ENCODE measurements around the gene ZNF776. TPM values are rescaled to one million over a fixed set of nuclear protein-coding genes. Genes with fewer than 3 reads are reported as not detected.
"Not testable (repeated sequence)": the region's sequence is repeated elsewhere in the genome, so short reads cannot be mapped to it uniquely, and the experiment has no call there.

The ZNF776 gene
- total RNA-seq, 2 donors from 2014 or later, result 5.7 to 13.1 TPM

DNA sequence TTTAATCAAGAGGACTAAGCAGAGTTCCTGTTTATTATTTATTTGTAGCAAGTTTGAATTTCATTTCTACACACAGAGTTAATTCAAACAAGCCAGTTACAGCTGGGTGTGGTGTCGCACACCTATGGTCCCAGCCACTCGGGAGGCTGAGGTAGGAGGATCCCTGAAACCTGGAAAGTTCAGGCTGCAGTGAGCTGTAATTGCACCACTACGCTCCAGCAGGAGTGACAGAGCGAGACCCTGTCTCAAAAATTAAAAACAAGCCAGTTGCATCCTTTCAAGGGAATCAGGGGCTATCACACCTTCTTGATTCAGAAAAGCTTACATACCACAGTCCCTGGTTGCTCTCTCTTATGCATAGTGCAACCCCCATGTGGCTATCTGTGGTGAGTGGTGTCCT is 42.7 kb downstream of the ZNF776 start:
- H3K4me1 Mint-ChIP-seq (ENCODE audit: low read depth in 2 of 2), result peaks cover 0 to 9% of the 10 kb centered on the region in 2 donors
- peaks cover 23% of the 10 kb centered on the region for H3K9me3 Mint-ChIP-seq
- H3K36me3 Mint-ChIP-seq, result peaks cover 49% of the 10 kb centered on the region
- H3K27ac Mint-ChIP-seq, result no peak overlapping the region
- H3K27me3 Mint-ChIP-seq, result no peaks in the 10 kb centered on the region
- H3K4me3 Mint-ChIP-seq, result no peak overlapping the region
- no peak for DNase-seq (ENCODE audit: low spot score)
- ATAC-seq, result no peak

DNA sequence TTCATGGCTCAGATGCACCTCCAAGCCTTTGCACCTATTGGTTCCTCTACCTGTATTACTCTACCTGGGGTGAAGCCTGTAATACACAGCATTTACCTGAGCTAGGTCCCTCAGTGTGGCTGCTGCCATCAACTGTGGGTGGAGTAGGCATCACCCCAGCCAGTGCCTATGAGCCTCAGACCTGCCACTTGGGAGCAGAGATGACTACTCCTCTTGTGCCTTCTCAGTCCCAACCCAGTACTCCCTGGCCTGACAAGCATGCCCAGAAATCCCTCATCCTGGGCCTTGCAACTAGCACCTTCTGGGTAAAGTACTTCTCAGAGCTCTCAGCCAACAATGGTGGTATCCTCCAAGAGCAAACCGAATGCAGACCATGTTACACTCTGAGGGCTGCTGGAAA is 50.0 kb downstream of the ZNF776 start:
- peaks cover 18% of the 10 kb centered on the region for H3K36me3 Mint-ChIP-seq
- H3K27me3 Mint-ChIP-seq; ATAC-seq; H3K4me3 Mint-ChIP-seq; H3K4me1 Mint-ChIP-seq (ENCODE audit: low read depth in 2 of 2); H3K27ac Mint-ChIP-seq; DNase-seq (ENCODE audit: low spot score); H3K9me3 Mint-ChIP-seq: not testable (repeated sequence)

DNA sequence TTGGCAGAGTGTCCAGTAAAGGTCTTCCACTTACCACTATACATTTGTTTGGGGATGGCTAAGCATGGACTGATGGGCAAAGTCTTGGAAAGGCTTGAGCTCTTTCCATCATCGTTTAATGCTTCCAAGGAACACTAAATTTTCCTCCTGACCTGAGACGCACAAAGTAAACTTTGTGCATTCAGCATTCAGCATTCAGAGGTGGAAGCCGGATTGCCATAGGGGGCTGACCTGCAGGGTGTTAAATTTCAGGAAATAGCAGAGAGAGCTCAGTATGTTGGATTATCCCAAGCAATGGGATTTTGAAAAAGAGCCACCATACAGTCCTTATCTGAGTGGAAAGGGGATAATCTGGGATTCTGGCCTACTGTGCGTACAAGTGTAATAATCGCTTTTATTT is 54.1 kb downstream of the ZNF776 start:
- no peak overlapping the region for H3K27ac Mint-ChIP-seq
- no peaks in the 10 kb centered on the region for H3K9me3 Mint-ChIP-seq
- peaks cover 14 to 15% of the 10 kb centered on the region in 2 donors for H3K4me1 Mint-ChIP-seq (ENCODE audit: low read depth in 2 of 2)
- H3K4me3 Mint-ChIP-seq, result no peak overlapping the region
- no peaks in the 10 kb centered on the region for H3K27me3 Mint-ChIP-seq
- ATAC-seq (no peak), DNase-seq (ENCODE audit: low spot score) (no peak)
- H3K36me3 Mint-ChIP-seq, result peaks cover 7% of the 10 kb centered on the region

DNA sequence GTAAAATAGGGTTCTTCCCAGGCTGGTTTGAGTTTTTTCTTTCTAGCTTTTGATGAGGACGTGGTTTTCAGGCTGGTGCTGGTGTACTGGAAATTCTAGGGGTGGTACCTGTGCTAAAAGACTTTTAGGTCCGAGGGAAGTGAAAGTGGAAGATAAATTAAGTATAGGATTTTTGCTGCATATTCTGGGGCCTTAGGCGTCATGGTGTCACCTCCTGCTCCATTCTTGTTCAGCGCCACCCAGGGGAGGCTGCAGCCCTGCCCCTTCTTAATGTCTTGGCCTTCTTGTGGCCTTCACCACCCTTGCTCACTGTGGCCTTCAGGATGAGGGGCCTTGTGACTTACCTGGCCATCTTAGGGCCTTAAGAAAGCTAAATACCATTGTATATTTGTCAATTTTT is 55.7 kb downstream of the ZNF776 start:
- peak overlapping the region in 1 of 2 donors; percentile 8 for H3K27ac Mint-ChIP-seq
- no peak for ATAC-seq

DNA sequence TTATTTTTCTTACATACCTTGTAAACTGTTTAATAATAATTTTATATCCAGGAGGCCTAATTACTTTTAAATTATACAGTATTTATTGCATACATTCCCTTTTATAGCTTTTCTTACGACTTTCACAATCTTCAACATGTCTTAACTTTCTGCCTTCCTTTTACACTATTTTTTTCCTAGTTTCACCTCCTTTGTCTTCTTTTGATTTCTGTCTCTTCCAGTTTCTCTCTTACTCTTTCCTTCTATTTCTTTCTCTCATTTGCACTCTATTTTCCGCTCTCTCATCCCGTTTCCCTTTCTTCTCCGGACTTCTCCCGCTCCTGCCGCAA is 56.6 kb downstream of the ZNF776 start:
- DNase-seq (ENCODE audit: low spot score) (no peak), ATAC-seq (no peak)
- Mint-ChIP-seq H3K27ac (peak overlapping the region; percentile 4 to 73), H3K4me3 (peak overlapping the region; percentile 77), H3K27me3 (no peaks in the 10 kb centered on the region), H3K9me3 (no peaks in the 10 kb centered on the region), H3K4me1 (ENCODE audit: low read depth in 2 of 2) (peaks cover 15 to 17% of the 10 kb centered on the region in 2 donors), H3K36me3 (peaks cover 17% of the 10 kb centered on the region)

More for the DNA sequence above, 55.7 kb downstream of the ZNF776 start:
- H3K4me1 Mint-ChIP-seq (ENCODE audit: low read depth in 2 of 2), result peaks cover 15 to 17% of the 10 kb centered on the region in 2 donors
- peaks cover 11% of the 10 kb centered on the region for H3K36me3 Mint-ChIP-seq
- no peak for DNase-seq (ENCODE audit: low spot score)
- no peaks in the 10 kb centered on the region for H3K27me3 Mint-ChIP-seq
- H3K9me3 Mint-ChIP-seq, result no peaks in the 10 kb centered on the region
- no peak overlapping the region for H3K4me3 Mint-ChIP-seq

DNA sequence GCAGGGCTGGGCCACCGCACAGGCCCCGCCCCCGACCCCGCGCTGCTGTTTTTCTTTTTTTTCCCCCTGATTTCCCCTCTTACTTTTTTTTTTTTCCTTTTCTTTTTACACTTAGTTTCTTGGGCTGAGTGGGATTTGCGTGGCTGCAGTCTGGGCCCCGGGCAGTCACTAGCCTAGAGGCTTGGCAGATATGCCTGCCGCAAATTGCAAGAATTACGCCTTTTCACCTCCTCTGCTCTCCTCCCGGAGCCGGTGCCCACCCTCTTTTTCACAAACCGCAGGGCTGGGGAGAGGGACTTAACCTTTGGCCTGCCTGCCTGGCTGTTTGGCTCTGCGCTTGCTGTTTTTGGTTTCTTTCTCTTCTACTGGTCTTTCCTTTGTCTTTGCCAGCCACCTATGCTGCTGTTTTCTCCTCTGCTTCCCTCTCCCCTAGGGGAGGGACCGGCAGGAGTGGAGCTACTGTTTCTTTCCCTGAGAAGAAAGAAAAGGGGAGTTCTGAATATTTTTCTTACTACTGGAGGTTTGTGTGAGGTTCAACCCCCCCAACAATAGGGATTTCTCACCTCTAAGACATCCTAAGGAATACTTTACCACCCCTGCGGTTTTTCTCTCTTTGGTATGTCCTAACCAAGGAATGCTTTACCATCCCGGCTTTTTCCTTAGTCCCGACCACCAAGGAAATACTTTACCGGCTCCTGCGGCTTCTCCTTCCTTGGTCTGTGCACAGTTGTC is 57.1 kb downstream of the ZNF776 start:
- no peaks in the 10 kb centered on the region for H3K9me3 Mint-ChIP-seq
- H3K27me3 Mint-ChIP-seq, result no peaks in the 10 kb centered on the region
- peaks cover 15 to 17% of the 10 kb centered on the region in 2 donors for H3K4me1 Mint-ChIP-seq (ENCODE audit: low read depth in 2 of 2)
- H3K4me3 Mint-ChIP-seq, result peak overlapping the region; percentile 77
- H3K36me3 Mint-ChIP-seq, result peaks cover 17% of the 10 kb centered on the region
- peak overlapping the region; percentile 4 to 73 for H3K27ac Mint-ChIP-seq
- ATAC-seq (no peak), DNase-seq (ENCODE audit: low spot score) (no peak)

DNA sequence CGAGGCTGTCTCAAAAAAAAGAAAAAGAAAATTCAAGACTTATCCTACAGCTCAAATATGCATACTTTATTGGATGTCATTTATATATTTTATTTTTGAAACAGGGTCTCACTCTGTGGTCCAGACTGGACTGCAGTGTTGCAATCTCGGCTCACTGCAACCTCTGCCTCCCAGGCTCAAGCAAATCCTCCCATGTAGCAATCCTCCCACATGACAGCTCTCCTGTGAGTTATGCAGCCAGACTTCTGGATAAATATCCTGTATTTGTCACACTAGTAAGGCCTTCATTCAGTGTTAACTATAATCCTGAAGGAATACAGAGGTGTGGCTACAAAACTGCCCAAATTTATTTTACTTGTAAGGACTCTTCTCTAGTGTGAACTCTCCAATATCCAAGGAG is 60.9 kb downstream of the ZNF776 start:
- Mint-ChIP-seq H3K4me1 (ENCODE audit: low read depth in 2 of 2) (peaks cover 18 to 32% of the 10 kb centered on the region in 2 donors), H3K27me3 (no peaks in the 10 kb centered on the region), H3K9me3 (no peaks in the 10 kb centered on the region), H3K36me3 (peaks cover 20% of the 10 kb centered on the region), H3K27ac (no peak overlapping the region), H3K4me3 (no peak overlapping the region)
- DNase-seq (ENCODE audit: low spot score) (no peak), ATAC-seq (no peak)

Other genes starting within 250 kb of the ZNF776 start
- 1 to 10 TPM; 4.8 to 5.6 TPM for gene ZNF773, start 246.9 kb upstream of the ZNF776 start, total RNA-seq
- gene ZNF549, start 219.5 kb upstream of the ZNF776 start, total RNA-seq, result 1 to 10 TPM; 4.8 to 7.3 TPM
- gene ZNF550, start 187.0 kb upstream of the ZNF776 start, total RNA-seq, result 1 to 10 TPM; 7.8 to 8.8 TPM
- gene ZNF416, start 167.9 kb upstream of the ZNF776 start, total RNA-seq, result 1 to 10 TPM; 3.1 to 3.4 TPM
- 1 to 10 TPM; 4.8 to 5.5 TPM for gene ZIK1, start 162.7 kb upstream of the ZNF776 start, total RNA-seq
- 1 to 10 TPM; 4.7 to 9.8 TPM for gene ZNF530, start 146.9 kb upstream of the ZNF776 start, total RNA-seq
- 10 to 100 TPM; 11.3 to 11.6 TPM for gene ZNF134, start 132.6 kb upstream of the ZNF776 start, total RNA-seq
- gene ZNF211, start 113.6 kb upstream of the ZNF776 start, total RNA-seq, result 10 to 100 TPM in 1 of 2 donors, 1 to 10 TPM in 1; 9.9 to 12.4 TPM
- gene ZSCAN4, start 77.9 kb upstream of the ZNF776 start, total RNA-seq, result not detected
- gene ZNF551, start 64.8 kb upstream of the ZNF776 start, total RNA-seq, result 10 to 100 TPM in 1 of 2 donors, 1 to 10 TPM in 1; 6.6 to 13.5 TPM
- gene ZNF154, start 37.6 kb upstream of the ZNF776 start, total RNA-seq, result 1 to 10 TPM in 1 of 2 donors, under 1 TPM in 1; 0.81 to 1.3 TPM
- gene ZNF671, start 19.2 kb upstream of the ZNF776 start, total RNA-seq, result 1 to 10 TPM; 5.7 to 9.0 TPM
- gene ZNF586, start 22.9 kb downstream of the ZNF776 start, total RNA-seq, result 10 to 100 TPM; 19.4 to 20.1 TPM
- gene ZNF552, start 68.1 kb downstream of the ZNF776 start, total RNA-seq, result 10 to 100 TPM in 1 of 2 donors, 1 to 10 TPM in 1; 6.8 to 10.9 TPM
- gene ZNF587B, start 83.5 kb downstream of the ZNF776 start, total RNA-seq, result 10 to 100 TPM; 19.2 to 43.2 TPM
- gene ZNF587, start 103.0 kb downstream of the ZNF776 start, total RNA-seq, result 10 to 100 TPM; 34.5 to 72.5 TPM
- 10 to 100 TPM; 18.9 to 22.4 TPM for gene ZNF814, start 142.2 kb downstream of the ZNF776 start, total RNA-seq
- 10 to 100 TPM; 19.8 to 26.6 TPM for gene ZNF417, start 169.8 kb downstream of the ZNF776 start, total RNA-seq
- gene ZNF418, start 188.6 kb downstream of the ZNF776 start, total RNA-seq, result 1 to 10 TPM; 1.9 to 3.4 TPM
- 1 to 10 TPM; 2.7 to 6.9 TPM for gene ZNF256, start 200.9 kb downstream of the ZNF776 start, total RNA-seq
- under 1 TPM in 1 of 2 donors, not detected in 1; 0.74 TPM for gene C19orf18, start 227.7 kb downstream of the ZNF776 start, total RNA-seq